Cardiac septum (tissue), 1 donor: Measurements from ENCODE around the gene ITPRIP. TPM values are rescaled to one million over a fixed set of nuclear protein-coding genes. Genes with fewer than 3 reads are reported as not detected.
A peak's percentile ranks its signal among the peaks of the same experiment; 100 is the strongest.

ENCODE experiments used
- DNase-seq: peaks from one replicate; pipeline ENCODE4 v3.0.0-alpha.2; 2020; ENCODE audit warnings: low spot score
- intact Hi-C: fragments of 100-400 bp; cut with DNase I; formaldehyde crosslinking; loops from one replicate; pipeline ENCODE4 v1.14.0; 2022
- total RNA-seq: library from RNA; stranded (reverse); fragmentation: NEBNext Ultra II Directional; extraction: Animal tissue kit (Norgen Biotek cat#: 25700); gene quantifications from one replicate; pipeline ENCODE4 v1.2.1, GENCODE V29; 2021
- donor health status: DM: no; HTN: no; CAD: no.

Gene ITPRIP
- total RNA-seq, 1 donor from 2014 or later, result 25.4 TPM

DNA sequence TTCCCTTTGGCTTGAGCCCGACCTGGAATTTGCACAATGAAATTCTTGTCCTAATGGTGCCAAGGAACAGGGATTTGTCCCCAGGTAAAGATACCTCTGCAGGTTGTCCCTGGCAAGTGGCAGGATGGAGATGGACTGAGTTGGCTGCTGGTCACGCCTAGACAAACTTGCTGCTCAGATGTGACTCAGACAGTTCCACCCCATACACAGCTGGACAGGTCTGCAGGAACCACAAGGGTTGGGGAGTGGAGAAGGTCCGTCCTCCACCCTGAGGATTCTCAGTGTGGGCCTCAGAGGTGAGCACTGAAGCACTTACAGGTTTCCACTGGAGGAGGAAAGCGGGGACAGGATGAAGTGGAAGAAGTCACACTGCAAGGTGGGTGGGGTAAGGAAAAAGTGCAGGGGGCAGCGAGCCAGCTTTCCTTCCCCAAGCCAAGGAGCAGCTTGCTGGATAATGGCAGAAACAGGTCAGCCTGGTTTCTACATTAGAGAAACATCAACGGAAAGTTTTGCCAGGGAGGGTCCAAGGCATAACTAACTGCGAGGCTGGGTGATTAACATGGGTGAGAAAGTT lies 20.5 kb downstream of the ITPRIP start:
- DNase-seq, result peak; percentile 70
- intact Hi-C loops, result no loop called here

DNA sequence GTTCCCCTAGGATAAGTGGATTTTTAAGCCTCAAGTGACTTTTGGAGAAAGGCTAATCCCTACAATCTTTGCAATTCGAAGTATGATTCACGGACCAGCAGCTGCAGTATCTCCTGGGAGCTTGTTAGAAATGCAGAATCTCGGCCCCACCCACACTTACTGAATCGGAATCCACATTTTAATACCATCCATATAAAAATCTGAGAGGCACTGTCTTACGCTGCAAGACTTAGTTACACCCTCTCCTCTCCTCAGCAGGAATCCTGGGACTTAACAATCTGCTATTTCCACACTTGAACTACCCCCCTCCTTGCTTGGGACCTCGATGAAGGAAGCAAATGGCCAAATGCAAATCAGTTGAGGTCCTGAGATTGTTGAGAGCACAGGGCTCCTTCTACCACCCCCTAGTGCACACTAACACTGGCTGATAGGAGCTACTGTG lies 21.0 kb downstream of the ITPRIP start:
- DNase-seq, result no peak
- intact Hi-C loops, result no loop called here

DNA sequence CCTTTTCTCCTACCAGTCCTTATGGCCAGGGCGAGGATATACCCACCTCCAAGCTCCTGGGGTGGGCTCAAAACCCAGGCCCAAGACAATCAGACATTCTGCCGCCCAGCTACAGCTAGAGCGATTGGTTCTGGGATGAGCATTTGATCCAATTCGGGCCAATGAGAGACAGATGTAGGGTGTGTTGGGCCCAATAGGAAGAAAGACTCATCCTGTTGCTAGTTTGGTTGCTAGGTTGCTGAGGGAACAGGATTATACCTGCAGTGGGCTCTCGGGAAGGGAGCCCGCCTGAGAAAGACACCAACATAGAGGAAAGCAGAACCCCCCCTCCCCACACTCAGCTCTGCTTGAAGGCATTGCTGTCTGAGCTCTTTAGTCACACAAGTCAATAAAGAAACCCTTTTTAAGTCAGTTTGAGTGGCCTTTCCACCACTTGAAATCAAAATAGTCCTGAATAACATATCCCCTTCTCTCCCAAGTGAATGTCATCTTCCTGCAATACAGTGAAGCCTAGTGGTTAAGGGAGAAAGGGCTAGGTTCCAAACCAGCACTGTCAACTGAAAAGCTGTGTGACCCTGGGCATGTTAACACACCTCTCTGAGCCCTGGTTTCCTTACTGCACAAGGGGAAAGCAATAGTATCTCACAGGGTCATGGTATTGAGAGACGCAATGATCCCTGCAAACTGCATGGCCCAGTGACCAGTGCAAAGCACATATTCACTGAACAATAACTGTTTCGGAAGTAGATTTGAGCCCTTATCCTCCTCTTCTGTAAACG lies 21.8 kb downstream of the ITPRIP start:
- intact Hi-C loops, result no loop called here
- no peak for DNase-seq

DNA sequence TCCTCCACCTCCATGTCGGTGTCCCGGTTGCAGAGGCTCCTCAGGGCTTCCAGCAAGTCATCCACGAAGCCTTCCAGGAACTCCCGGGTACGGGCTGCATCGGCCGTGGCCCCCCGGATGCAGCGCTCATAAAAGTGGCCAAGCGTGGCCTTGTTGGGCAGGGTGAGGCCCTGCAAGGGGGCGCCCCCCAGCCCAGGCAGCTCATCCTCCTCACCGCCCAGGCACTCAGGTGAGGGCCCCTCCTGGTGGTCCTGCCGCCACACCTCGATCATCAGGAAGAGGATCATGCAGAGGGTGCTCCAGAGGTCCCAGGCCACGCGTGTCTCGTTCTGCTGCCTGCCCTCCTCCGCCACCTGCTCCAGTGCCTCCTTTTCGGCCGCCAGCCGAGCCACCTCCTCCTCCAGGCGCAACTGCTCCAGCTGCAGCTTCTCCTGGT lies 22.8 kb downstream of the ITPRIP start:
- DNase-seq, result no peak
- intact Hi-C loops, result no loop called here

DNA sequence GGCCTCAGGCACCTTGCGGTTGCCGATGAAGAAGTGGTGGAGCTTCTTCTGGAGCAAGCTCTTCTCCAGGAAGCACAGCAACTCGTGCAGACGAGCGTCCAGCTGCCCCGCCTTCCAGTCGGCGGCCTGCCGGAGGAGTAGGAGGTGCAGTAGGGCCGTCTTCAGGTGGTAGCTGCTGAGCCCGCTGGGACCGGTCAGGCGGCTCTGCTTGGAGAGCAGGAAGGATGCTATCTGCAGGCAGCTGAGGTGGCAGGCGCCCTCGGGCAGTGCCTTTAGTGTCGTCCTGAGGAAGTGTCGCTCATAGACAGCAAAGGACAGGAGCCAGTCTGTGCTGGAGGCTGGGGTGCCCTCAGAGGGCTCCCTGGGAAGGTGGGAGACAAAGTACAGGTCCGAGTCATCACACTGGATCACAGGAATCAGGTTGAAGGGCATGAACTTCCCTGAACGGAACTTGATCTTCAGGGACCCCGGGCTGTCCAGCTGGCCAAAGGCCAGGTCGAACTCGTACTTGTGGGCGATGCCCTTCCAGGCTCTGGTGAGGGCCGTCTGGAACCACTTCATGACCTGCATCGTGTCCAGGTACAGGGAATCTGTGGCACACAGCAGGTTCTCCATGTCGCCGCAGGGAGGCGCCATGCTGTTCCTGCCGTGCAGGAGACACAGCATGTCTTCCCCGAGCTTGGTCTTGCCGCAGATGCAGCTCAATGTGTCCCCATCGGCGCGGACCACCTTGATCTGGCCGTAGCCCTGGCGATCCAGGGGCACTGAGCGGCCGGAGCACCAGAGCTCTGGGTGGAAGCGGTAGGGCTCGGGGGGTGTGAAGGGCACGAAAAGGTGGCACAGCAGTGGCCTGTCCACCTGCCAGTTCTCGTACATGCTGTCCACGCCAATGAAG lies 23.4 kb downstream of the ITPRIP start:
- intact Hi-C loops, result no loop called here
- DNase-seq, result no peak

DNA sequence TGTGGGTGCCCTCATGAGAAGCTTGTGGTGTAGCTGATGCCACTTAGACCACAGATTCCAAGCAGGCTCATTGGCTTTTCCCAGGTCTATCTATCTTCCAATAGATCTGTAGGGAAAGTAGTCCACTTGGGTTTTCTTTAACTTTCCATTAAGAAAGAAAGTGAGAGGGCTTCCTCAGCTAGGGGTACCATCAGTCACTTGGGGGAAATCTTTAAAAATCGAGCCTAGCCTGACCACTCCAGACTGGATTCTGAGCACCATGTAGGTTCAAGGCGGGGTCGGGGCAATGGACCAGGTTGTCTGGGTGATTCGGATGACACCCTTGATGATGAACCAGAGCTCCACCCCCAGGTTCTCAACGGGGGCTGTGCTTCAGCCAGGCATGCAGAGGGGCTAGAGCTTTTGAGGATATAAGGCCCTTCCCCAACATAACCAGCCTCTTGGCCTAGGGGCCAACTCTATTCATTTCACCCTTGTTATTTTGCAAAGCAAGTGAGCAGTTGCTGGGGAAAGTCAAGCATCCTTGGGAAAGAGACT lies 27.0 kb downstream of the ITPRIP start:
- intact Hi-C loops, result no loop called here
- DNase-seq, result peak; percentile 75

DNA sequence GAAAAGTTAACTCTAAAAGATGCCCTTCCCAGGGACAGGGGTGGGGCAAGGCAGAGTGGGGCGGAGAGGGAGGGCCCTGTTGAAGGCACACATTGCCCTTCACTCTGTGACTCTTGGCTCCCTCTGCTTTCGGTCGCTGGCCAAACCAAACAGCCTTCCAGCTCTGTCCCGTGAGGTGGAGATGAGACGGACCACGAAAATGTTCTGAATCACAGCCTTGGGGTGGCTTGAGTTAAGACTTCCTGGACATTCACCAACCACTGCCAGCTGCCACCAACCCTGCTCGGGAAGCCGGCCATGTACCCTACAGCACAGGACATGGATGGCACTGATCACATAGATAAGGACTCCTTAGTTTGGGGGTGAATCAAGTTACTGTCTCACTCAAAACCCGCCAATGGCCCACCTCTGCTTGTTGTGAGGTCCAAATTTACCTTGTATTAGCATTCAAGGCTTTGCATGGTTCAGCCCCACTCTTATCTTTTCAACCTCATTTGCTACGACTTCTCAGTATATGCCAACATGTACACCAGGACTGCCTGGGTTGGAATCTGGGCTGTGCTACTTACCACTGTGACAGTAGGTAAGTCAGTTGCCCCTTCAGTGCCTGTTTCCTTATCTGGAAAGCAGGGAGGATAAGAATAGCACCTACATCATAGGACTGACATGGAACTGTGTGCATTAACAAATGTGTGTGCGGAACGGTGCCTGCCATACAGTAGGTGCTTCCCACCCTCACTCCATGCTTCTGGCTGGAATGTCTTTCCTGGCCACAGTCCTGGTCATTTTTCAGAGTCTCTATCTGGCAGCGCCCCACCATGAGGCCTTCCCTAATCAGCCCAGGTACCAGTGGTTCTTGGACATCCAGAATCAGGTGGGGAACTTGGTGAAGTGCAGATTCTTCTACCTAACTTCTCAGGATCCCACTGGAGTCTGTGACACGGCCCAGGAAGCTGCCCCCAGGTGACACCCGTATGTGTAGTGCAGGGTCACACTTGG lies 28.0 kb downstream of the ITPRIP start:
- intact Hi-C loops, result no loop called here

DNA sequence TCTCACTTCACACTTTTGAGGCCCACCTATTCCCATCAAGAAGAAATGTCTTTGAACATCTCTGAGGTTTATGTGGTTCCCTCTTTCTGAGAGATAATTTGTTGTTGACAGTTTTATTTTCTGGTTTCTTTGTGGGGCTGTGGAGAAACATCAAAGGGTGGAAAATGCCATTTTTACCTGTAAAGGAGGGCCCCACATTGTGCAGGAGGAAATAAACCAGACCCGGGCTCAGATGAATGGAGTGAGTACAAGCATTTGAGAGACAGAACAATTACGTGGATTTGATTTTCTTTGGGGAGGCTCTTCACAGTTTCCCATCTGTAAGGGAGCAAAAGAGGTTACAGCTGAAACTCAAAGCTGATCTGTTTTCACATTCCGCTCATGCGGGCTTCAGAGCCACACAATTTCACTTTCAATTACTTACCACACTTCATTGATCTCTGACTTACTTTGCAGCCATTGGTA lies 29.8 kb downstream of the ITPRIP start:
- no peak for DNase-seq
- intact Hi-C loops, result no loop called here

More for the DNA sequence above, 28.0 kb downstream of the ITPRIP start:
- peak; percentile 89 for DNase-seq

DNA sequence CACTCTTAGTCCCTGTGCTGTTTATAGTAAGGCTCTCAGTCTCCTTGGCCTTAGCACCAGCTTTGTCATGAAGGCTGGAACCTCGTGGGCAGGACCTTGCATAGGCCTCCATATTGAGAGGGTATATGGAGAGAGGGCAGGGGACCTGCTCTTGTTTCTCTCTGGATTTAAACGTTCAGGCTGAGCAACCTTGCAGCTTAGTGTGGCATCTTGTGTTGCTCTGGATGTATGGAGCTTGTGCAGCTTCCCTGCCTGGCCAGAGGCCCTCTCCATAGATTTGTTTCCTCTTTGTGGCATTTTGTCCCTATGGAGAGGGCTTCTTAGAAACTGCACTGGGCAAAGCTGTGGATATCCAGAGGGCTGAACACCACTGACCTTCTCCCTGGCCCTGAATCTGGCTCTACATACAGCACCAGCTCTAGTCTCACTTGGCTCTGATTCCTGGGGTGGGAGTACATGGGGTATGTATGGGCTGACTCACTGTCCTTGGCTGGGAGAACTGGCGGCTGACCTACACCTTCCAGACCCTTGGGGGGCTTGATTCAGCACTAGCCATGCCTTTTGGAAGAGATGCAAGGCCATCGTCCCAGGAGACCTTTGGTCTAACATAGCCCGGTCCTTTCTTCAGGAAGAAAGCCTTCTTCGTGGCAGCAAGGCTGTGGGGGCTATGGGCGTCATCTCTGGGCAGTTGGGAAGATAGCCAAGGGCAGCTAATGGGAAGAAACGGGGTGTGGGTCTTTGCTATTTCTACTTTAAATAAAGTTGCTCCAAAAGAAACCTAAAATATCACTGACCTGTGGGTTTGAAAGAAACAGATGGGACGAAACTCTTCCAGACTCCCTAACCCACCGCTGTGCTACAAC lies 30.5 kb downstream of the ITPRIP start:
- intact Hi-C loops, result no loop called here
- DNase-seq, result peak; percentile 54

DNA sequence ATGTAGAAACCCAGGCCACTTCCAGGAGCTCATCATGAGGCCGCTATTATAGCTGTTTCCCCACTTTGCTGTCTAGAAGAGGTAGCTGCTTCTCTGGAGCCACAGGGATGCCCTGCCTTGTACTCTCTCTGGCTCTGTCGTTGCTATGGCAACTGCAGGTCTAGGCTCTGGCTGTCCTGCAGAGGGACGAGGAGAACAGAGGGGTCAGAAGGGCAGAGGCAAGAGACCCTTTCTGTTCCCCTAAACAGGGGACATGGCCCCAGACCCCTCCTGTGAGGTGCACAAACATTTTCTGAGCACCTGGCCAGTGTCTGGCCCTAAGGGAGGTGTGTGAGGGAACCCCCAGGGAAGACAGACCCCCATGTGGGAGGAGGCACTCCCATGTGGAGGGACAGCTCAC lies 31.4 kb downstream of the ITPRIP start:
- DNase-seq, result peak; percentile 12
- intact Hi-C loops, result no loop called here

DNA sequence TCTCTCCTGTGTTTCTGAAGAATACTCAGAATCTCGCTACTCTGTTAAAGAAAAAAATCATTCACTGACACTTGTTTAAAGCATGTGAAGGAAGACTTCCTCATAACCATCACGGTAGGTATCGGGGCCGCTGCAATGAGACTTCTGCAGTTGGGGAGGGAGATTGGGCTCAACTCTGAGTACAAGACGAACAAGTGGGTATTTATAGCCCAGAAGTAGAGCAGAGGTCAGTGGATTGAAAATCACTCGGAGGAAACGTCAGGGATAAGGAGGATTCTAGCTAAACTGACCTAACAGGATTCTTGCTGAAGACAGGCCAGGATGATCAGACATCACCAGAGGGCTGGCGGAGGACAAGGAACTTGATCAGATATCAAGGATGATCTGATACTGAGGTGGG lies 33.3 kb downstream of the ITPRIP start:
- intact Hi-C loops, result loop anchor here (2.0 kb wide), 1 partner anchor 46 kb away; no protein-coding TSS in a partner anchor
- peak; percentile 33 for DNase-seq

DNA sequence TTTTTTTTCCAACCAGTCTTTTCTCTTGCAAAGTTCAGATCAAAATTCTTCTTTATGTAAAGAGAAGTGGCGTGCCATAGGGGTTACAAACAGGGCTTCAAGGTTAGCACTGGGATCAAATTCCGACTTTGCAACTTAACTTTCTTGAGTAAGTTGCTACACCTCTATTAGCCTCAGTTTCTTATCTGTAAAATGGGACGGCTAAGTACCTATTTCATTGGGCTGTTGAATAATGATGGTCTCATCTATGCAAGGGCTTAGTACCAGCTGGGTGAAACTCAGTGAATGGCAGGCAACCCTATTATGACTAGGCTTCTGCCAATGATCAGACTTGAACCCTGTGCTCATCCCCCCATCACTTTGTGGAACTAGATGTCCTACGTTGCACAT lies 33.9 kb downstream of the ITPRIP start:
- DNase-seq, result peak; percentile 1
- intact Hi-C loops, result loop anchor here (2.0 kb wide), 1 partner anchor 46 kb away; no protein-coding TSS in a partner anchor

DNA sequence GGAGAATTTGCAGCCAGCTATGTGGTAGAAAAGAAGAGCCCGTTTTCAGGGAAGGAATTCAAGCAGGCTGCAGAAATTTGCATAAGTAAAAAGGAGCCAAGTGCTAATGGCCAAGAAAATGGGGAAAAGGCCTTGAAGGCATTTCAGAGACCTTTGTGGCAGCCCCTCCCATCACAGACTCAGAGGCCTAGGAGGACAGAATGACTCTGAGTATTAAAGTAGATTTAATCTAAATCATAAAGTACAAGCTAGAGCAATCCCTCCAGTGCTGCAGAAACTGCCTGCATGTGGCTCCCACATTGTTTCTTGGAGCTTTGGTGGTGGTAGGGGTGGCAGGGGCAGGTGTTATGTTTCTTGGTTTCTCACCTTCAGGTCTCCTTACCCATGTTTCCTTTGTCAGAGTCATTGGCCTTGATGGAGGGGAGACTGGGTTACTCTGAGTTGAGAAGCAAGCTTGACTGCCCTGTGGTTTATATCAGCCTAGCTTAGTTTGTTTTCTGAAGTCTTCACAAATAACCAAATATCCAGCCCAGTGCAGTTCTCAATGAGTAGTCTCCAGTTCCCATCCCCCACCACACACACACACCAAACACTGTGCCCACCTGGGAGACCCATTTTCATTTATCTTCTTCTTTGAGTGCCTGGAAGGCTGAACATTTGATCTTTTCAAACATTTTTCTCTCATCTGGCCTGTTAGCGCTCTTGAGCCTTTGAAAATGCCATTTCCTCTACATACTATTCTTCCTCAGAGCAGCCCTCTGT lies 34.5 kb downstream of the ITPRIP start:
- DNase-seq, result peak; percentile 47
- intact Hi-C loops, result loop anchor here (2.0 kb wide), 1 partner anchor 47 kb away; no protein-coding TSS in a partner anchor

DNA sequence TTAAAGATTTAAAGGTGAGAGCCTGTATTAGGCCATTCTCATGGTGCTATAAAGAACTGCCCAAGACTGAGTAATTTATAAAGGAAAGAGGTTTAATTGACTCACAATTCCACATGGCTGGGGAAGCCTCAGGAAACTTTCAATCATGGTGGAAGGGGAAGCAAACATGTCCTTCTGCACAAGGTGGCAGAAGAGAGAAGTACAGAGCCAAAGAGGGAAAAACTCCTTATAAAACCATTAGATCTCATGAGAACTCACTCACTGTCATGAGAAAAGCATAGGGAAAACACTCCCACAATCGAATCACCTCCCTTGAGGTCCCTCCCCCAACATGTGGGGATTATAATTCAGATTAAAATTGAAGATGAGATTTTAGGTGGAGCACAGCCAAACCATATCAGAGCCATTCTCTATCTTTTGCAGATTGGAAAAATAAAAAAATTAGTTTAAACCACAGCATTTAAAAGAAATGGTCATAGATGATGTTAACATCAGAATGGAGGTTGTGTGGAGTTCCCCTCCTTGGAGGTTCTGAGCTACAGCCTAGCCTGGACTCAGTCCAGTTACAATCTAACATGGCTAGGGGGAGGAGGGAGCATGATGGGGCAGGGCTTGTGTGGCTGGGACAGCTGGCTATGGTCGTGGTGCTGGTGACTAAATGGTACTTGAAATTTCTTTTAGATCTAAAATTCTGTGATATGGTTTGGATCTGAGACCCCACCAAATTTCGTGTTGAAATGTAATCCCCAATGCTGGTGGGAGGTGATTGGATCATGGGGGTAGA lies 36.2 kb downstream of the ITPRIP start:
- intact Hi-C loops, result loop anchor here (2.0 kb wide), 1 partner anchor 37 kb away; the partner anchor contains the start of gene ITPRIP
- peak; percentile 70 for DNase-seq

DNA sequence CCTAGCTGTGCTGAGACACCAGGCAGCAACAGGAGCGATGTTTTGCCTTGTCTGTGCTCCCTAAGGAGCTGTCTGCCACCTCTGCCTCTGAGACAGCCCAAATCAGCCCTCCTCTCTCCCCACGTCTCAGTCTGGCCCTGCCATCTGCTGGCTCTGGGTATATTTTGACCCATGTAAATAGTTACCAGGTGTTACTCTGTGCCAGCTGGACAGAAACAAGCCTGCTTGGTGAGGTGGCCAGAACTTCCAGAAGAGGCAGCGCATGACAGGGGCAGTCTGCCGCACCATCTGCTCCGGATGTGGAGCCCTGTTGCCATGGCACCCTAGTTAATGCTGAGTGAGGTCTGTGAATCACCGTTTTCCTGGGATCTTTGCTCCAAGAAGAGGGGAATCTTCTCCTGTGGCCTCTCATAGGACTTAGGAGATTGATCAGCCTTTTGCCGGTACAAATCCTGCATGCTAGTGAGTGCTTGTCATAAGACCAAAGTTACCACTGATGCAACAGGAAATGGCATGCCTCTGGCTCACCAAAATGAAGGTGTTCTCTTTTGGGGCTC lies 37.5 kb downstream of the ITPRIP start:
- peak; percentile 87 for DNase-seq
- intact Hi-C loops, result loop anchor here (2.0 kb wide), 1 partner anchor 38 kb away; the partner anchor contains the start of gene ITPRIP
